GM21360 (cell line): ENCODE results near the gene ADAMTSL3.
"Not testable (repeated sequence)": the region's sequence is repeated elsewhere in the genome, so short reads cannot be mapped to it uniquely, and the experiment has no call there.

Experiments used
- ATAC-seq: cut with Tn5 transposase; IDR thresholded peaks from one replicate; pipeline ENCODE4 v1.9.1; 2021; ENCODE audit warnings: mild to moderate bottlenecking, moderate library complexity; ENCODE audit not compliant: unreplicated experiment

Gene ADAMTSL3

DNA sequence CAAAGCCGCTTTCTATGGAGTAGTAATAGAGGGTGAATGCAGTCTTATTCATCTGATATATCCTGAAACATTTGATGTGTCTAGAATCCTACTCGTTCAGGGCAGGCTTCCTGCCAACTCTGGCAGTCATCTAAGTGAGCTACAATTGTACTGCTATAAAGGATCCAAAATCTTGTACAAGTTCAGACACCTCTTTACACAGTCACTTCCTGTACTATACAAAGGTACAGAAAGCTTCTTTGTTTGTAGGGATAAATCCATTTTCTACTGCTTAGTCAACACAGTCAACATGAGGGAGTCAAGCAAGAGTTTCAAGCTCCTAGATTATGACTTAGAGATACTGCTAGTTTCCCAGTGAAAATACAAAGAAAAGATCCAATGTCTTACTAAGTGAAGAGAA, 414.8 kb downstream of the ADAMTSL3 start:
- not testable (repeated sequence) for ATAC-seq

DNA sequence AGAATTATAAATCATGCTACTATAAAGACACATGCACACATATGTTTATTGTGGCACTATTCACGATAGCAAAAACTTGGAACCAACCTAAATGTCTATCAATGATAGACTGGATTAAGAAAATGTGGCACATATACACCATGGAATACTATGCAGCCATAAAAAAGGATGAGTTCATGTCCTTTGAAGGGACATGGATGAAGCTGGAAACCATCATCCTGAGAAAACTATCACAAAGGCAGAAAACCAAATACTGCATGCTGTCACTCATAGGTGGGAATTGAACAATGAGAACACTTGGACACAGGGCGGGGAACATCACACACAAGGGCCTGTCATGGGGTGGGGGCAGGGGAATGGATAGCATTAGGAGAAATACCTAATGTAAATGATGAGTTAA, 424.1 kb downstream of the ADAMTSL3 start:
- ATAC-seq: not testable (repeated sequence)

DNA sequence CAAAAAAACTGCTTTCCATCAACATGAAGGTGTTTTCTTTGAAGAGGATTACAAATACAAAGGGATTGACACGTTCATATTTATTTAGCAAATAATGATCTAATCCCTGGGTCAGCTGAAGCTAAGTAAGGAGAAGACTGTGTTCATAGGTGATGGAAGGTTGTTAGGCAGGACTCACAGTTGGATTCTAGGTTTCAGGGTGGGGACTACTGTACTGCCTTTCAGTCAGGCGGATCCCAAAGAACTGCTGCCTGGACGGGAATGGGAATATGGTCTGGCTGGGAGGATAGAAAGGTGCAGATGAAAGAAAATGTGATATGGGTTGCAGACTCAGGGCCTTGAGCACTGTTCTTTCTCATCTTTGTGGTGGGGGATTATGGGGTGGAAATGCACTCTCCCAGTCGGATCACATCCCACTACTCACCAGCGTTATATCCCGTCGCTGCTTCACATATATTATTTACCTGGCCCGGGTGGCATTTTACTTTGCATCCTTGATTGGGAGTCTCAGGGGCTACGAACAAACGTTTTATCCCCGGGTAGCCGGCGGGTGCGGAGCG, 425.5 kb downstream of the ADAMTSL3 start:
- not testable (repeated sequence) for ATAC-seq

DNA sequence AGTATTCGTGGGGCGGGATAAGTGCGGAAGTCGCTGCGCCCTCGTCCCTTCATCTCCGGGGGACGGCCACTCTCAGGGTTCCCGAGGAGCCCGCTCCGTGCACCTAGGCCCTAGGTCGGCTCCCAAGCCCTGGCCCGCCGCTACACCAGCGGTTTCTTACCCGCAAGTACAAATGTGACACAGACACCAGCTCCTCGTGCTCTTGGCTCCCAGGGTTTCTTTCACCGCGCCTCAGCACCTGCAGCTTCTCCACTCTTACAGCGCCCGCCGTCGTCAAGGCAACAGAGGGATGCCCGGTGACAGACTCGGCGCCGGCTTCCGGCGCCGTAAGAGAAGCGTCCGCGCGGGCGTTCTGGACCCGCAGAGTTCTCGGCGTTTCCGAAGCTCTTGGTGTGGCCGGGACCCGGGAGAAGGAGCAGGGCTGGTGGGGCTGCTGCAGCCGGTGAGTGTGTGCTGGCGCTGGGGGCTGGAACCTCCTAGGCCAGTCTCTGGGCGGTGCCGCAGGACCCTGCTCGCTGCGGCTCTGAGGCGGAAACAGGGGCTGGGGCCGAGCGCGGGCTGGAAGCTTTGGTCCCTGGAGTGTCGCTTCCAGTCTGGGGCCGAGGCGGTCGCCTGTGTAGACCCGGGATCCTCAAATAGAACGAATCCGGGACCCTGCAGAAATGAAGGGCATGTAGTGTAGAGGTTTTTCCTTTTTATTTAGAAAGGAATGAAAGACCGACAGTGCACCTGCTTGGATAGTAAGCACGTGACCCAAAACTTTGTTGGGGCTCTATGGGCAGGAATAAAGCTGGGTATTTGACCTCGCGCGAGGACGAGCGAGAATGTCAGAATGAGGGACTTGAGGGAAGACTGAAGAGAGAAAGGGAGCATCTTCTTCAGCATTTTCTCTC, 426.2 kb downstream of the ADAMTSL3 start:
- peak; percentile 95 for ATAC-seq

DNA sequence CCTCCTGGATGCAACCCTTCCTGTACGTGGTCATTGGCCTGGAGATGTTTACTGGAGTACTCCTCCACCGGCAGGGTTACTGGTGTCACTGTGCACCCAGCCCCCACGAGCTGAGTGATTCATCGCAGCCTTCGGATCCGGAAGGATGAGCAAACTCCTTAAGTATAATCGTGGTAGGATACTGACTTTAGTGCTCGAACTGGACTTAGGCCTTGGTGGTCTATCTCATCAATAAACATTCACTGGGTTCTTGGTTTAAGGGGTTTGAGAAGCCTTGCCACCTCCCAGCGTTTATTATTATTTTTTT, 426.8 kb downstream of the ADAMTSL3 start:
- not testable (repeated sequence) for ATAC-seq

DNA sequence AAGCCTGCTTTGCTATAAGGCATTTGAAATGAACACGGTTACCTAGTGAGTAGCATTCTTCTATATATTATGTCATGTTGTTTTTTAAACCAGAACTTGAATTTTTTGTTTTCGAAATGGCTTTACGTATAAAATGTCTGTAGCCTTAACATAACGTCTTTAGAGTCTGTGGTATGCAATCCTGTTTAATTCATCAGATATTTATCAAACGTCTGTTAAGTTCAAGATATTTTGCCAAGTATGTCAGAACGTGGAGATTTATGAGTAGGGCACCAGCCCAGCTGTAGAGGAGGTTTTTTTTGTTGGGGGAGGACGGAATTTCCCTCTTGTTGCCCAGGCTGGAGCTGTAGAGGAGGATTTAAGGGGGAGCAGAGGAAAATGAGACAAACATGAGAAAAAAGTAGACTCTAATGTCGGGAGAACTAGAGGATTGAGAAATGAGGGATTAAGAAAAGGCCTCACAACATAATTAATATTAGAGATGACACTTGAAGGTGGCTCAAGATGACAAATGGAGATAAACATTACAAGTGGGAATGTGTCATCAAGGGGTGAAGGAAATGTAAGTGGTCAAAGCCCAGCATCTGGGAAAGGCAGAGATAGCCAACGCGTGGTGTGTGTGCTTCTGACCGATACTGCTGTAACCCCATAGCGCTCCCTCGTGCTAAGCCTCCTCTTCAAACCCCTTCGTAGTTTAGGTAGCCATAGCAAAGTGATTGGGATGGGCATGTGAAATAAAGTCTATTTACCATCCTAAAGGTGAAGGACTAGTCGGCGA, 427.7 kb downstream of the ADAMTSL3 start:
- no peak for ATAC-seq

DNA sequence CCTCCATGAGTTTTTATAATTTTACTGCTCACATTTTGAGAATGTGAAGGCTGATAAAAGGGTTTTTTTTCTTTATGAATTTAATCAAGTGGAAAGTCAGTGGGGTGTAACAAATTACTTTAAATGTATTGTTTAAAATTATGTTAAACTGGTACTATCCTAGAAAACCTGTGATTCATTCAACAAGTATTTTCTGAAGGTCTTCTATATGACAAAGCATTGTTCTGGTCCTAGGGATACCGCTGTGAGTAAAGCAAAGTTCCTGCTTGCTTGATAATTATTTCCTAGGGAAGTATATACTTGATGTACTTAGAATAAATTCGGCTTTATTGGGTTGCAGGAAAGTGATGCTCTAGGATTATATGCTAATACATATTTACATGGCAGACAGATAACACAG, 428.8 kb downstream of the ADAMTSL3 start:
- ATAC-seq: no peak

DNA sequence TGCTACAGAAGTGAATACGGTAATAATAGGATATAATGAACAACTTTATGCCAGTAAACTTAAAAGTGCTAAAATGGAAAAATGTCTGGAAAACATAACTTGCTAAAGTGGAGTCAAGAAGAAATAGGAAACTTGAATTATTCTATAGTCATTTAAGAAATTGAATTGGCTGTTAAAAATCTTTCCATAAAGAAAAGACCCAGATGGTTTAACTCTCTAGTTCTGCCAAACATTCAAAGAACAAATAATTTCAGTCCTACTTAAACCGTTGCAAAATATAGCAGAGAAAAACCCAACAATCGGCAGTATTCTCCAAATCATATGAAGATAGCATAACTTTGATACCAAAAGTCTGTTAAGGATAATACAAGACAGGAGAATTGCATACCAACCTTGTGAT, 432.1 kb downstream of the ADAMTSL3 start:
- not testable (repeated sequence) for ATAC-seq
